SK-N-SH (cell line): ENCODE measurements around the gene RET. TPM values are rescaled to one million over a fixed set of nuclear protein-coding genes. Genes with fewer than 3 reads are reported as not detected.

Source experiments
- CTCF ChIA-PET: fragments of 300-600, 350-600 bp; formaldehyde crosslinking; extraction: SDS; loops from one replicate; lab custom pipeline; 2021; lab: Yijun Ruan, JAX
- POLR2A ChIA-PET: fragments of 350-600 bp; sonication (Branson Sonifier 250); formaldehyde crosslinking; extraction: SDS; loops from one replicate; lab custom pipeline; 2020; ENCODE audit warnings: antibody characterized with exemption, inconsistent platforms; lab: Yijun Ruan, JAX
- DNase-seq: peaks from one replicate; pipeline ENCODE4 v3.0.0; 2012
- H2AFZ ChIP-seq: fragments of 200-600 bp; sonication (generic); 2 replicates; pipeline ENCODE4 v1.8.1; 2016; ENCODE audit warnings: antibody characterized with exemption, mild to moderate bottlenecking, low read depth
- H3F3A ChIP-seq: fragments of 200-600 bp; sonication (generic); replicated peaks from 2 replicates; pipeline ENCODE3; 2016; ENCODE audit warnings: antibody characterized with exemption, mild to moderate bottlenecking; ENCODE audit not compliant: insufficient read depth
- H3K27ac ChIP-seq, 2 experiments: fragments of 200-500 bp in 1 of 2; fragments of 200-600 bp in 1 of 2; sonication (Bioruptor generic) in 1 of 2; sonication (generic), shearing (Covaris generic) in 1 of 2; 2 replicates each; pipeline versions ENCODE4 v1.5.1 to v1.6.1; 2014 to 2016; ENCODE audit warnings: low read depth in 2 of 2, inconsistent platforms in 1 of 2, low read length in 1 of 2, mild to moderate bottlenecking in 1 of 2, mixed read lengths in 1 of 2
- H3K27me3 ChIP-seq: fragments of 200-600 bp; sonication (generic), shearing (Covaris generic); 2 replicates; pipeline ENCODE4 v1.6.1; 2016; ENCODE audit warnings: mixed run types; ENCODE audit not compliant: insufficient read depth
- H3K36me3 ChIP-seq, 2 experiments: fragments of 200-500 bp in 1 of 2; fragments of 200-600 bp in 1 of 2; sonication (Bioruptor generic) in 1 of 2; sonication (generic) in 1 of 2; replicated peaks in 1 of 2; 2 replicates each; pipeline versions ENCODE3 to v1.5.1; 2014 to 2016; ENCODE audit warnings: low read length in 1 of 2, mild to moderate bottlenecking in 1 of 2; ENCODE audit not compliant: insufficient read depth in 2 of 2, control insufficient read depth in 1 of 2
- H3K4me1 ChIP-seq, 2 experiments: fragments of 200-500 bp in 1 of 2; fragments of 200-600 bp in 1 of 2; sonication (Bioruptor generic) in 1 of 2; sonication (generic), shearing (Covaris generic) in 1 of 2; 2 replicates each; pipeline versions ENCODE4 v1.5.1 to v1.6.1; 2014 to 2016; ENCODE audit warnings: low read depth in 1 of 2, low read length in 1 of 2, mixed run types in 1 of 2; ENCODE audit not compliant: insufficient read depth in 2 of 2, control insufficient read depth in 1 of 2
- H3K4me2 ChIP-seq: fragments of 200-600 bp; sonication (generic), shearing (Covaris generic); 2 replicates; pipeline ENCODE4 v1.6.1; 2017; ENCODE audit warnings: mixed run types
- H3K4me3 ChIP-seq, 2 experiments: fragments of 200-500 bp in 1 of 2; fragments of 200-600 bp in 1 of 2; sonication (Bioruptor generic) in 1 of 2; sonication (generic), shearing (Covaris generic) in 1 of 2; 2 replicates each; pipeline versions ENCODE4 v1.5.1 to v1.8.1; 2014 to 2016; ENCODE audit warnings: low read depth in 2 of 2, inconsistent platforms in 1 of 2, low read length in 1 of 2, mild to moderate bottlenecking in 1 of 2, mixed read lengths in 1 of 2, moderate library complexity in 1 of 2
- H3K79me2 ChIP-seq: fragments of 200-600 bp; sonication (generic); 2 replicates; pipeline ENCODE4 v1.8.1; 2017; ENCODE audit warnings: mild to moderate bottlenecking; ENCODE audit not compliant: insufficient read depth
- H3K9ac ChIP-seq: fragments of 200-600 bp; sonication (generic); 2 replicates; pipeline ENCODE4 v1.6.1; 2017; ENCODE audit warnings: mixed run types
- H3K9me2 ChIP-seq: fragments of 200-600 bp; sonication (generic); 2 replicates; pipeline ENCODE4 v1.6.1; 2017; ENCODE audit warnings: mixed run types
- H3K9me3 ChIP-seq: fragments of 200-600 bp; sonication (generic); 2 replicates; pipeline ENCODE4 v1.6.1; 2017; ENCODE audit warnings: mixed run types, mild to moderate bottlenecking, moderate library complexity
- H4K20me1 ChIP-seq: fragments of 200-600 bp; sonication (generic); 2 replicates; pipeline ENCODE4 v1.6.1; 2017; ENCODE audit warnings: mild to moderate bottlenecking, mixed run types; ENCODE audit not compliant: insufficient read depth
- CHD2 ChIP-seq: fragments of 150-350 bp; IDR thresholded peaks from 2 replicates; pipeline ENCODE4 v1.6.1; 2018; ENCODE audit warnings: low read length; ENCODE audit not compliant: partially characterized antibody
- ELF1 ChIP-seq: IDR thresholded peaks from 2 replicates; pipeline ENCODE4 v1.4.0; 2012
- MAX ChIP-seq: IDR thresholded peaks from 2 replicates; pipeline ENCODE4 v1.4.0; 2012; ENCODE audit warnings: low read depth
- MEF2A ChIP-seq: IDR thresholded peaks from 2 replicates; pipeline ENCODE4 v1.4.0; 2012; ENCODE audit warnings: low read depth, borderline replicate concordance
- RXRA ChIP-seq: IDR thresholded peaks from 2 replicates; pipeline ENCODE4 v1.4.0; 2012; ENCODE audit warnings: low read depth, mild to moderate bottlenecking, borderline replicate concordance
- SMC3 ChIP-seq: IDR thresholded peaks from 2 replicates; pipeline ENCODE4 v1.6.1; 2012; ENCODE audit warnings: low read depth, low read length, improper control_type of control experiment
- TCF12 ChIP-seq: IDR thresholded peaks from 2 replicates; pipeline ENCODE4 v1.4.0; 2012
- TEAD4 ChIP-seq: IDR thresholded peaks from 2 replicates; pipeline ENCODE4 v1.4.0; 2012; ENCODE audit warnings: mild to moderate bottlenecking, borderline replicate concordance; ENCODE audit not compliant: insufficient read depth
- ZBTB33 ChIP-seq: IDR thresholded peaks from 2 replicates; pipeline ENCODE4 v1.4.0; 2012; ENCODE audit warnings: low read depth, borderline replicate concordance
- WGBS: methylation state at CpG from one replicate; pipeline ENCODE4 v1.1.6; 2017; ENCODE audit warnings: low lambda C conversion rate; 5-methylcytosine and 5-hydroxymethylcytosine counted together
- polyA plus RNA-seq, 3 experiments: library from polyadenylated mRNA; depleted of rRNA; stranded (reverse); fragments of >200 nt; gene quantifications; 2 replicates each; pipeline ENCODE4 v1.2.3, GENCODE V29; 2012
- TF ChIP-seq, protein P1 (sequence below): IDR thresholded peaks from 2 replicates; pipeline ENCODE4 v1.6.1; 2012; ENCODE audit warnings: mild to moderate bottlenecking, low read depth, low read length, moderate library complexity
- TF ChIP-seq, protein P2 (sequence below): fragments of 200-600 bp; sonication (generic); IDR thresholded peaks from 2 replicates; pipeline ENCODE4 v1.6.1; 2017; ENCODE audit warnings: antibody characterized with exemption, mild to moderate bottlenecking, moderate library complexity

The RET gene
- polyA plus RNA-seq, 1 of the 3 experiments (the other 2 are of a cell fraction), result 3.2 TPM

- Histone ChIP-seq H3K79me2 (no peaks in the 10 kb centered on the region), H3K9ac (no peak overlapping the region), H3K27ac (peak overlapping the region in 1 of 2 experiments; percentile 83; a peak in 2 of 4 replicates), H3K9me3 (no peaks in the 10 kb centered on the region), H3K36me3 (no peaks in the 10 kb centered on the region), H4K20me1 (no peaks in the 10 kb centered on the region), H3K9me2 (no peaks in the 10 kb centered on the region), H2AFZ (no peak overlapping the region), H3K27me3 (no peaks in the 10 kb centered on the region), H3F3A (no peaks in the 10 kb centered on the region), H3K4me2 (no peak overlapping the region), H3K4me1 (peaks cover 0 to 88% of the 10 kb centered on the region in 2 experiments; a peak in 3 of 4 replicates), H3K4me3 (no peak overlapping the region)
- TF ChIP-seq ZBTB33 (no peak), CHD2 (no peak), RXRA (no peak), SMC3 (no peak), ELF1 (no peak), MAX (no peak), TCF12 (no peak), TEAD4 (no peak), MEF2A (no peak)
- TF ChIP-seq, protein P1, sequence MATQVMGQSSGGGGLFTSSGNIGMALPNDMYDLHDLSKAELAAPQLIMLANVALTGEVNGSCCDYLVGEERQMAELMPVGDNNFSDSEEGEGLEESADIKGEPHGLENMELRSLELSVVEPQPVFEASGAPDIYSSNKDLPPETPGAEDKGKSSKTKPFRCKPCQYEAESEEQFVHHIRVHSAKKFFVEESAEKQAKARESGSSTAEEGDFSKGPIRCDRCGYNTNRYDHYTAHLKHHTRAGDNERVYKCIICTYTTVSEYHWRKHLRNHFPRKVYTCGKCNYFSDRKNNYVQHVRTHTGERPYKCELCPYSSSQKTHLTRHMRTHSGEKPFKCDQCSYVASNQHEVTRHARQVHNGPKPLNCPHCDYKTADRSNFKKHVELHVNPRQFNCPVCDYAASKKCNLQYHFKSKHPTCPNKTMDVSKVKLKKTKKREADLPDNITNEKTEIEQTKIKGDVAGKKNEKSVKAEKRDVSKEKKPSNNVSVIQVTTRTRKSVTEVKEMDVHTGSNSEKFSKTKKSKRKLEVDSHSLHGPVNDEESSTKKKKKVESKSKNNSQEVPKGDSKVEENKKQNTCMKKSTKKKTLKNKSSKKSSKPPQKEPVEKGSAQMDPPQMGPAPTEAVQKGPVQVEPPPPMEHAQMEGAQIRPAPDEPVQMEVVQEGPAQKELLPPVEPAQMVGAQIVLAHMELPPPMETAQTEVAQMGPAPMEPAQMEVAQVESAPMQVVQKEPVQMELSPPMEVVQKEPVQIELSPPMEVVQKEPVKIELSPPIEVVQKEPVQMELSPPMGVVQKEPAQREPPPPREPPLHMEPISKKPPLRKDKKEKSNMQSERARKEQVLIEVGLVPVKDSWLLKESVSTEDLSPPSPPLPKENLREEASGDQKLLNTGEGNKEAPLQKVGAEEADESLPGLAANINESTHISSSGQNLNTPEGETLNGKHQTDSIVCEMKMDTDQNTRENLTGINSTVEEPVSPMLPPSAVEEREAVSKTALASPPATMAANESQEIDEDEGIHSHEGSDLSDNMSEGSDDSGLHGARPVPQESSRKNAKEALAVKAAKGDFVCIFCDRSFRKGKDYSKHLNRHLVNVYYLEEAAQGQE, result no peak
- TF ChIP-seq, protein P2, sequence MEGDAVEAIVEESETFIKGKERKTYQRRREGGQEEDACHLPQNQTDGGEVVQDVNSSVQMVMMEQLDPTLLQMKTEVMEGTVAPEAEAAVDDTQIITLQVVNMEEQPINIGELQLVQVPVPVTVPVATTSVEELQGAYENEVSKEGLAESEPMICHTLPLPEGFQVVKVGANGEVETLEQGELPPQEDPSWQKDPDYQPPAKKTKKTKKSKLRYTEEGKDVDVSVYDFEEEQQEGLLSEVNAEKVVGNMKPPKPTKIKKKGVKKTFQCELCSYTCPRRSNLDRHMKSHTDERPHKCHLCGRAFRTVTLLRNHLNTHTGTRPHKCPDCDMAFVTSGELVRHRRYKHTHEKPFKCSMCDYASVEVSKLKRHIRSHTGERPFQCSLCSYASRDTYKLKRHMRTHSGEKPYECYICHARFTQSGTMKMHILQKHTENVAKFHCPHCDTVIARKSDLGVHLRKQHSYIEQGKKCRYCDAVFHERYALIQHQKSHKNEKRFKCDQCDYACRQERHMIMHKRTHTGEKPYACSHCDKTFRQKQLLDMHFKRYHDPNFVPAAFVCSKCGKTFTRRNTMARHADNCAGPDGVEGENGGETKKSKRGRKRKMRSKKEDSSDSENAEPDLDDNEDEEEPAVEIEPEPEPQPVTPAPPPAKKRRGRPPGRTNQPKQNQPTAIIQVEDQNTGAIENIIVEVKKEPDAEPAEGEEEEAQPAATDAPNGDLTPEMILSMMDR, result no peak
- peak; percentile 35 for DNase-seq
- CTCF ChIA-PET, result interaction anchor here (0.8 to 1.0 kb wide), 2 partner anchors 50 to 64 kb away, joined by 3 read pairs; no protein-coding TSS in a partner anchor
- WGBS, result 50% methylated on average over 3 of the region's 9 CpGs
- POLR2A ChIA-PET, result no interaction called here
Measured at GRCh38 chr10:43043342-43043772, 33.5 kb upstream of the RET start.
